SJCRH30 (cell line): ENCODE data around the gene PRXL2B. TPM values are rescaled to one million over a fixed set of nuclear protein-coding genes. Genes with fewer than 3 reads are reported as not detected.

Experiments
- DNase-seq, 2 experiments: peaks; one replicate each; pipeline ENCODE4 v3.0.0-alpha.2; 2015 to 2020
- H3K27ac ChIP-seq: fragments of 250-450 bp; sonication (Bioruptor Pico); 2 replicates; pipeline ENCODE4 v1.5.1; 2020; ENCODE audit warnings: mild to moderate bottlenecking, moderate library complexity
- H3K27me3 ChIP-seq: fragments of 250-450 bp; sonication (Bioruptor Pico); 2 replicates; pipeline ENCODE4 v1.5.1; 2020; ENCODE audit warnings: mild to moderate bottlenecking, moderate library complexity
- H3K36me3 ChIP-seq: fragments of 250-450 bp; sonication (Bioruptor Pico); 2 replicates; pipeline ENCODE4 v1.5.1; 2020; ENCODE audit warnings: mild to moderate bottlenecking, moderate library complexity
- H3K4me1 ChIP-seq: fragments of 250-450 bp; sonication (Bioruptor Pico); 2 replicates; pipeline ENCODE4 v1.5.1; 2020; ENCODE audit warnings: mild to moderate bottlenecking, moderate library complexity
- H3K4me3 ChIP-seq: fragments of 250-450 bp; sonication (Bioruptor Pico); 2 replicates; pipeline ENCODE4 v1.5.1; 2020; ENCODE audit warnings: mild to moderate bottlenecking, moderate library complexity
- H3K9me3 ChIP-seq: fragments of 250-450 bp; sonication (Bioruptor Pico); replicated peaks from 2 replicates; pipeline ENCODE4 v1.5.1; 2020; ENCODE audit warnings: mild to moderate bottlenecking, moderate library complexity
- total RNA-seq: library from RNA; depleted of rRNA; stranded (reverse); fragments of >200 nt; shearing (Covaris generic); gene quantifications from 2 replicates; pipeline ENCODE4 v1.2.3, GENCODE V29; 2014

Gene PRXL2B
- total RNA-seq, 1 experiment from 2014 or later: 22.5 TPM

GRCh38 chr1:2583331-2583791 is 3.2 kb upstream of the PRXL2B start:
- no peak for DNase-seq
- H3K4me3 ChIP-seq: no peak overlapping the region

DNA sequence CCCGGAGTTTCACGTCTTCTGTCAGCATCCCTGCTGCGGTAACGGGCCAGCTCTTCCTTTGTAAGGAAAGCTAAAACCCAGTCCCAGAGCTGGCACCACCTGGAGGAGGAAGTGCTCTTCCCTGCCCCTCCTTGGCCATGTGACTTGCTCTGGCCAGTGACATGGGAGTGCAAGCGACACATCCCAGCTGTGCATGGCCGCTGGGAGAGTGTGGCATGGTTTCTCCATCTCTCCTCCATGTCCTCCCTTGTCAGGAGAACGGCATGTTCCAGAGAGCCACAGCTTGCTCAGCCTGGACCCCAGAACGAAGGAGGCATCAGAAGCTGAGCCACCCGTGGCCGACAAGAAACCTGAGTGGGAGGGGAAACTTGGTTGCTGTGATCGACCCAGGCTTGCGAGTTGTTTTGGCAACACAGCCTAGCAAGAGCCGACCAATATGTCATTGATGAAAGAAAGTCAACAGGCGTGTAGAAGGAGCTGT is 2.7 kb upstream of the PRXL2B start:
- no peaks in the 10 kb centered on the region for H3K36me3 ChIP-seq
- no peak overlapping the region for H3K27ac ChIP-seq
- H3K27me3 ChIP-seq: peaks cover 10% of the 10 kb centered on the region
- no peak for DNase-seq
- H3K4me3 ChIP-seq: no peak overlapping the region
- H3K9me3 ChIP-seq: no peaks in the 10 kb centered on the region
- no peaks in the 10 kb centered on the region for H3K4me1 ChIP-seq

More at GRCh38 chr1:2583331-2583791, 3.2 kb upstream of the PRXL2B start:
- H3K27me3 ChIP-seq: peaks cover 16% of the 10 kb centered on the region
- no peaks in the 10 kb centered on the region for H3K36me3 ChIP-seq
- H3K4me1 ChIP-seq: no peaks in the 10 kb centered on the region
- H3K27ac ChIP-seq: no peak overlapping the region
- H3K9me3 ChIP-seq: no peaks in the 10 kb centered on the region

DNA sequence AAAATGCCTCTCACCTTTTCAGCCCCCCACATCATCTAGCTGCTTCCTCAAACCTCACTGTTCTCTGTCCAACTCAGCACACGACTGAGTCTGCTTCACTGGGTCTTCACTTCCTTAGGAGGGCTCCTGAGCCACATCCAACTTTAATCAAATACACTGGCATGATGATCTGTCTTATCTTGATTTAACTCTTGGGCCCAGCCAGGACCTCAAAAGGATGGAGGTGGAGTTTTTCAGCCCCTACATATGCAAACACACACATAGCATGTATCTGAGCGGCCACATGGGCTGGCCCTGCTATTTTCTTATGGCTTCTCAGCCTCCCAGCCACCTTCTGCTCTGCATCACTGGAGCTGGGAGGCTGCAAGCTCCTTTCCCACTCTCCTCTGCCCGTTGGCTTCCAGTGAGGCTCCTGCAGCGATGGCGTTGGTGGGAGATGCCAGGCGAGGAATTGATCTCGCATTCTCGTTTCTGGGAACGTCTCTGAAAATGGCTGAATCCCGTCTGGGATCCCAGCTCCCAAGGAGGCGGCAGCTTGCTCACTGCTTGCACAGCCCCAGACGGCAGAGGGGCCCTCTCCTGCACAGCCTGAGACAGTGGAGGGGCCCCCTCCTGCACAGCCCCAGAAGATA is 1.8 kb upstream of the PRXL2B start:
- peaks cover 4% of the 10 kb centered on the region; the same call in 1 of the 2 replicates for H3K27me3 ChIP-seq
- no peaks in the 10 kb centered on the region for H3K36me3 ChIP-seq
- no peaks in the 10 kb centered on the region for H3K4me1 ChIP-seq
- H3K9me3 ChIP-seq: no peaks in the 10 kb centered on the region
- peak overlapping the region; percentile 84 for H3K4me3 ChIP-seq
- H3K27ac ChIP-seq: no peak overlapping the region
- DNase-seq: no peak

DNA sequence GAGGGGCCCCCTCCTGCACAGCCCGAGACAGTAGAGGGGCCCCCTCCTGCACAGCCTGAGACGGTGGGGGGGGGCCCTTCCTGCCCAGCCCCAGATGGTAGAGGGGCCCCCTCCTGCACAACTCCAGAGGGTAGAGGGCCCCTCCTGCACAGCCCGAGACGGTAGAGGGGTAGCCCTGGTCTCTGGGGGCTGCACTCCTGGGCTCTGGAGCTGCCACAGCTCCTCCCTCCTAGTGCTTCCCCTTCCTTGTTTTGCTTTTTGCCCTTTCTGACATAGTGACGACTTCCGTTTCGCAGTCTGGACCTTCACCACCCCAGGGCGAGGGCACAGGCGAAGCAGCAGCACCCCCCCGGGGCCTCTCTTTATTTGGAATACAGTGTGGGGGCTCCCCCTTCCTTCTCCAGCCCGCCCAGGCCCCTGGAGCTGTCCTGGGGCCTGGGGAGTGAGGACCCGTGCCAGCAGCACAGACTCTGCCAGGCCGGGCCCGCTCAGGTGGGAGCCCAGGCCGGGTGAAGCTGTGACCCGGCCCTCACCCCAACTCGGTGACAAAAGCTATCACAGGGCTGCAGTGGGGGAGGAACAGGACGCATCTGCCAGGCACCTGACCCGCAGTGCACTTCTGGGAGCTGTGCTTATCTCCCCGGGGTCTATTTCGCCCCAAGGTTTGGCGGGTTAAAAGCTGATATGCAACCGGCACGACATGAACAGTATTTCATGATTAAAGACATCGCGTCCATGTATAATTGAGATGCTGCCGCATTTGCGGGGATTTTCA is 1.1 kb upstream of the PRXL2B start:
- DNase-seq: peak; percentile 61 to 68
- H3K27ac ChIP-seq: peak overlapping the region; percentile 17; the same call in 1 of the 2 replicates

GRCh38 chr1:2587071-2587859 is 688 bp downstream of the PRXL2B start:
- Histone ChIP-seq H3K4me3 (peak overlapping the region; percentile 84), H3K9me3 (no peaks in the 10 kb centered on the region), H3K36me3 (no peaks in the 10 kb centered on the region), H3K27ac (no peak overlapping the region; the same call in 1 of the 2 replicates), H3K27me3 (no peaks in the 10 kb centered on the region), H3K4me1 (no peaks in the 10 kb centered on the region)
- peak in 1 of 2 experiments; percentile 50 for DNase-seq

More for the DNA sequence above, 1.1 kb upstream of the PRXL2B start:
- Histone ChIP-seq H3K4me3 (peak overlapping the region; percentile 84), H3K4me1 (no peaks in the 10 kb centered on the region), H3K27me3 (no peaks in the 10 kb centered on the region), H3K9me3 (no peaks in the 10 kb centered on the region), H3K36me3 (no peaks in the 10 kb centered on the region)

- no peak for DNase-seq
- H3K4me1 ChIP-seq: no peaks in the 10 kb centered on the region
- no peak overlapping the region; the same call in 1 of the 2 replicates for H3K4me3 ChIP-seq
- no peak overlapping the region for H3K27ac ChIP-seq
- H3K27me3 ChIP-seq: no peaks in the 10 kb centered on the region
- no peaks in the 10 kb centered on the region for H3K36me3 ChIP-seq
- H3K9me3 ChIP-seq: no peaks in the 10 kb centered on the region
These were observed 1.4 kb downstream of the PRXL2B start for GRCh38 chr1:2587860-2588571.

DNA sequence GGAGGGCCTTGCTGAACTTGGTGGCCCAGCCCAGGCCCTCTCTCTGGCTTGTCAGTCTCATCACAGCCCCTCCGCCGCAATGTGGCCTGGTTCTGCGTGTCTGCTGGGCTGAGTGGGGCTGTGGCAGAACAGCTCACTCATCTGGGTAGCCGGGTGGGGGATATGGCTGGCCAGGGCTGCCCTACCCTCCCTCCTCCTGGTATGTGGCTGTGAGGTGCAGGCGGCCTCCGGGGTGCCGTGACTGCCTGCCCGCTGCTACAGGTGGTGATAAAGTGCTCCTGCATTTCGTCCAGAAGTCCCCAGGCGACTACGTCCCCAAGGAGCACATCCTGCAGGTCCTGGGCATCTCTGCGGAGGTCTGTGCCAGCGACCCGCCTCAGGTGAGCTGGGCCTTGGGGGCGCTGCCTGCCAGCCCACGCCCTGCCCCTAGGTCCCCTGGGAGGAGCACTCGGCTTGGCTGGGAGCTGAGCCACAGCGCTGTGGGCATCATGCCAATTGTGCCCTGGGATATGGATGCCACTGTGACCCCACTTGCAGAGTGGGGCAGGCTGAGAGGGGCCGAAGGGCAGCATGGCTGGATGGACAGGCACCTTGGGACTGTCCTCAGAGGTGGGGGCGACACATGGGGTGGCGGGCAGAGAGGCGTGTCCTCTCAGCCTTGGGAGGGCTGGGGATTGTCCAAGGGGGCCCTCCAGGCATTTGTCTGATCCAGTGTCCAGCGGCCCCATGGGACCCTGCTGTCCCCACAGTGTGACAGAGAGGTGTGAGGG is 2.3 kb downstream of the PRXL2B start:
- no peaks in the 10 kb centered on the region for H3K36me3 ChIP-seq
- no peaks in the 10 kb centered on the region for H3K4me1 ChIP-seq
- no peaks in the 10 kb centered on the region for H3K9me3 ChIP-seq
- H3K4me3 ChIP-seq: no peak overlapping the region
- DNase-seq: no peak
- no peaks in the 10 kb centered on the region for H3K27me3 ChIP-seq
- no peak overlapping the region for H3K27ac ChIP-seq

DNA sequence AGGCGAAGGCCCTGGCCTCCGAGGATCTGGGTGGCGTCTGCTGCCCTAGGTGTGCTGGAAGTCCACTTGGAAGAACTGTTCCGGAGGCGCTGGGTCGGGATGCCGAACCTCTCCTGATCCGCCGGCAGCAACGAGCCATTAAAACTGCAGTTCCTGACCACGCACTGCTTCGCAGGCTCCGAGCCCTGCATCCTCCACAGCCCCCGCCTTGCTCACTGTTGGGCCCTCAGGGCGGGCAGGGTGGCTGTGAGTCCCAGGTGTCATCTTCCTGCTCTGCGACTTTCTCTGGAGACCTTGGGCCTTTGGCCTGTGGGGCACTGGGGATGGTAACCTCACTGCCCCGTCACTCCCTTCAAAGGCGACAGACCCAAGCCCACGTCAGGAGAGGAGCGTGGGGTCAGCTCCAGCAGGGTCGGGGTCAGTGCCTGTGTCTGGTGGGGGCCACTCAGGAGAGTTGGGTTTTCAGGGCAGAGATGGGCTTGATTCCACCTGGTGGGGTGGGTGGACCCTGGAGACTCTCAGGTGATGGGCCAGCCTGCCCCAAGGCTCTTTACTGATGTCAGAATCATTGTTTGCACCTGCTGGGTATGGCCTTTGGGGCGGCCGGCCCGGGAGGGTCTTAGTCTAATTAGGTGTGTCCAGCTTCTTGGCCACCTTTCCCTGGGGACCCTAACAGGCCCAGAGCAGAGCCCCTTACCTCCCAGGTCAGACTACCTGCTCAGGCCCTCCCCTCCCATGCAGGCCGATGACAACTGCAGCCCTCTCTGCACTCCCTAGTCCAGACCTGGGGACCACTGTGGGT is 3.1 kb downstream of the PRXL2B start:
- no peaks in the 10 kb centered on the region for H3K9me3 ChIP-seq

GRCh38 chr1:2590233-2591141 is 3.9 kb downstream of the PRXL2B start:
- Histone ChIP-seq H3K9me3 (no peaks in the 10 kb centered on the region), H3K27me3 (no peaks in the 10 kb centered on the region), H3K4me3 (no peak overlapping the region), H3K27ac (no peak overlapping the region), H3K36me3 (no peaks in the 10 kb centered on the region), H3K4me1 (no peaks in the 10 kb centered on the region)
- peak in 1 of 2 experiments; percentile 2 for DNase-seq

More for the DNA sequence above, 3.1 kb downstream of the PRXL2B start:
- no peaks in the 10 kb centered on the region for H3K4me1 ChIP-seq
- no peak overlapping the region for H3K4me3 ChIP-seq
- H3K27me3 ChIP-seq: no peaks in the 10 kb centered on the region
- no peaks in the 10 kb centered on the region for H3K36me3 ChIP-seq
- H3K27ac ChIP-seq: no peak overlapping the region
- peak in 1 of 2 experiments; percentile 5 for DNase-seq

DNA sequence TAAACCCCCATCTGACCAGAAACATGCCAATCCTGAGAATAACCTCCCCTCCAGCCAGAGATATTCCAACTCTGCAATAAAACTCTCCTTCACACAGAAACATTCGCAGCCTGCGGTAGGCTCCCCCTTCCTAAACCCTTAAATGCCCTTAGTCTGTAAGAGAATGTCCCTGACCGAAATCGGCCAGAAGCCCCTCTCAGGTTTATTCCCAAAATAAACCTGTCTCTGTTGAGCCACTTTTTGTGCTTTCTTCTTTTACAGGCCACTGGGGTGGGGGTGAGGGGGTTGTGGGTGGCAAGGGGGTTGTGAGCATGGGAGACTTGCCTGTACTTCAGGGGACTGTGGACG is 4.6 kb downstream of the PRXL2B start:
- DNase-seq: no peak
- Histone ChIP-seq H3K9me3 (no peaks in the 10 kb centered on the region), H3K4me3 (no peak overlapping the region), H3K27me3 (no peaks in the 10 kb centered on the region), H3K27ac (no peak overlapping the region), H3K36me3 (no peaks in the 10 kb centered on the region), H3K4me1 (no peaks in the 10 kb centered on the region)

GRCh38 chr1:2591581-2592261 is 5.1 kb downstream of the PRXL2B start:
- no peaks in the 10 kb centered on the region for H3K36me3 ChIP-seq
- H3K4me1 ChIP-seq: no peaks in the 10 kb centered on the region
- H3K4me3 ChIP-seq: no peak overlapping the region
- H3K27ac ChIP-seq: no peak overlapping the region
- no peaks in the 10 kb centered on the region; the same call in 1 of the 2 replicates for H3K27me3 ChIP-seq
- no peaks in the 10 kb centered on the region for H3K9me3 ChIP-seq
- DNase-seq: no peak

GRCh38 chr1:2592672-2593071 is 6.1 kb downstream of the PRXL2B start:
- no peak overlapping the region for H3K4me3 ChIP-seq
- no peak for DNase-seq
- H3K9me3 ChIP-seq: no peaks in the 10 kb centered on the region
- H3K27ac ChIP-seq: no peak overlapping the region
- H3K36me3 ChIP-seq: no peaks in the 10 kb centered on the region
- H3K27me3 ChIP-seq: peaks cover 8% of the 10 kb centered on the region
- peaks cover 5% of the 10 kb centered on the region; the same call in 1 of the 2 replicates for H3K4me1 ChIP-seq
